Amygdala (tissue), 56 donors: ENCODE data around the gene PLEKHM2.
A peak's percentile ranks its signal among the peaks of the same experiment; 100 is the strongest.

Experiments
- DNase-seq, 56 donors: peaks; one replicate each; lab custom pipeline; 2025; lab: John Stamatoyannopoulos, UW

The PLEKHM2 gene

DNA sequence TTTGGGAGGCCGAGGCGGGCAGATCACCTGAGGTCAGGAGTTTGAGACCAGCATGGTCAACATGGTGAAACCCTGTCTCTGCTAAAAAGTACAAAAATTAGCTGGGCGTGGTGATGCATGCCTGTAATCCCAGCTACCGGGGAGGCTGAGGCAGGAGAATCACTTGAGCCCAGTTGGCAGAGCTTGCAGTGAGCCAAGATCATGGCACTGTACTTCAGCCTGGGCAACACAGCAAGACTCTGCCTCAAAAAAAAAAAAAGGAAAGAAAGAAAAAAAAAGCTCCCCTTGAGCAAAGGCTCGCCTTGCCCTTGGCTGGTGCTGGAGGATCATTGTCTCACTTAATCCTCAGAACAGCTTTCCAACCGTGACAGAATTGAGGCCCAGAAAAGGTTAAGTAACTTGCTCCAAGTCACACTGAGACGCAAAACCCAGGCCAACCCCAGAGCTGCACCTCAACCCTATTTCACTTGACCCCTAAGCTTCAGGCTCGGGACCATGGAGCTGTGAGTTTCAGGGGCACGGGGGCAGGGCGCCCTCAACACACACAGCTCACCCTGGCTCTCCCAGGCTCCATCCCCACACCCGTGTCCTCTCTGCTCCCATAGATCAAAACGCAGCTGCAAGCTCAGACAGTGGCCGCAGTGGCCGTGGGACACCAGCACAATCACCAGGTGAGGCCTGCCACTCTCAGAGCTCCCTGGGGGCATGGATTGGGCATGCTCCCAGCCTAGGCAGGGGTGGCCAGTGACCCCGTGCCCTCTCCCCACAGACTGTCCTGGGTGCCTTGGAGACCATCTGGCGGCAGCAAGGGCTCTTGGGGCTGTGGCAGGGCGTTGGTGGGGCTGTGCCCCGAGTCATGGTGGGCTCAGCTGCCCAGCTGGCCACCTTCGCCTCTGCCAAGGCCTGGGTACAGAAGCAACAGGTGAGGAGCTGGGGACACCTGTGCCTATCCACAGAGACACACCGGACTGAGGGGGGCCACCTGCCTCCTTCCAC is 53.5 kb downstream of the PLEKHM2 start:
- DNase-seq = no peak

DNA sequence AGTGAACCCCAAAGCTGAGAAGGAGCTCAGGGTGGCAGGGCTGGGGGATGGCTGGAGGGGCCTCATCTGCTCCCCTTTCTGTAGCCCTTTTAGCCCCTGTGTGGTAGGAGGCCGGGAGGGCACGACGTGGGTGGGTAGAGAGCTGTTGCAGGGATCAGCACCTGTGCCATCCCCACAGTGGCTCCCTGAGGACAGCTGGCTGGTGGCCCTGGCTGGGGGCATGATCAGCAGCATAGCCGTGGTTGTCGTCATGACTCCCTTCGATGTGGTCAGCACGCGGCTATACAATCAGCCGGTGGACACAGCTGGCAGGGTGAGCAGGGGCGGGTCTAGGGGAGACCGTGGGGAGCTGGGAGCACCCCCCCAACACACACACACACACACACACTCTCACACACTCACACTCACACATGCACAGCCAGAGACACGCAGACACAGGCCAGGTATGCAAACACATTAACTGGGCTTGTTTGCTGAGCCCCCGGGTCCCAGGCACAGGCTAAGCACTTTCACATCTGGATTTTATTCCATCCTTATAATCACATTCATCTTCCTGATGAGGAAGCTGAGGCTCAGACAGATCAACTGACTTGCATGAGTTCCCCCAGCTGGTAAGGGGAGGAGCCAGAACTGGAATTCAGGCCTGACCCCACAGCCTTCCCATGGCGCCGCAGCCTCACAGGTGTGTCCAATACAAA is 54.4 kb downstream of the PLEKHM2 start:
- DNase-seq = no peak

DNA sequence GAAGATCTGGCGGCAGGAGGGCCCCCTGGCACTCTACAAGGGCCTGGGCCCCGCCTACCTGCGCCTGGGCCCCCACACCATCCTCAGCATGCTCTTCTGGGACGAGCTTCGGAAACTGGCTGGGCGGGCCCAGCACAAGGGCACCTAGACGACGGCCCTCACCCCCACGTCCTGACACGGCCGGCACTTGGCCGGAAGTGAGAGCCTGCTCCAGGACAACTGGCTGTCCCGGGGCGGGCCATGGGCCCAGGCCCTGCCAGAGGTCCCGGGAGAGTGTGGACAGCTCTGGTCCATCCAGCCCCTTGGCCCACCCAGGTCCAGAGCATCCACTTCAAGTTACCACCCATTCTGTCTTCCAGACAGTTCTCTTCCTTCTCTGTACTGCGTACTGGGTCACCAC is 55.1 kb downstream of the PLEKHM2 start:
- DNase-seq = no peak

- no peak for DNase-seq
Measured at GRCh38 chr1:15739745-15740144, 55.6 kb downstream of the PLEKHM2 start.

DNA sequence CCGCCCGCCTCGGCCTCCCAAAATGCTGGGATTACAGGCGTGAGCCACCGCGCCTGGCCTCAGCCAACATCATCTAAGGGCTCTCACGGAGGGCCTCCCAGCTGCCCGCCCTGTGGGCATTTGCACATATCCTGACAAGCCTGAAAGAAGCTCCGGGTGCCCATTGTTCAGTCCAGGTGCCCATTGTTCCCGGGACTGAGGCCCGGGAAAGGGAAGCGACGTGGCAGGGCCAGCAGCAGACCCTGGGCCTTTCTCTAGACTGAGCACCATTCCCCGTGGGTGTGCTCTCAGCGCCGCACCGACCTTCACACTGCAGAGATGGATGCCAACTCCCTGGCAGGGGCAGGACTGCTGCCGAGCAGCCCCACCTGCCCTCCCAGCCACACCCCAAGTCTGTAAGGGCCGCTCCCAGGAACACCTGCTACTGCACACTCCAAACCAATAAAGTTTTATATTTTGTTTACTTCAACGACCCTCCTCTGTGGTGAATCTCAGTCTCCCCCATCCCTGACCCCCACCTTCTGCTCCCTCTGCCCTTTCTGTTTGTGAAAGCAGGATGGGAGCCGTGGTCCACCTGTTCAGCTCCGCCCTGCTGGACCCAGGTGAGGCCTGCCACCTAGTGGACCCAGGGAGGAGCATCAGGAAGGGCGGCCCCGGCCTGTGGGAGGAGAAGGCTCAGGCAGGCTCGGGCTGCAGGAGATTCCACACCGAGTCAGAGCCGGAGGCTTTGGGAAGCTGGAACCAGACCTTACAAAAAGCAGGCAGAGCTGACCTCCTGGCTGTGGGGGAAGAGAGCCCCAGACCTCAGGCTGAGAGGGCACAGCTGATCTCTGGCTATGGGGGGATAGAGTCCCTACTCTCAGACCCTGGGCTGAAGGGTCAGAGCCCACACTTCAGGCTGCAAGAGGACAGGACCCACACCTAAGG is 57.1 kb downstream of the PLEKHM2 start:
- DNase-seq = peak in 40 of 56 donors; percentile 2 to 65 (median 22)

GRCh38 chr1:15742339-15742801 is 58.2 kb downstream of the PLEKHM2 start, which contains the start of gene TMEM82:
Gene TMEM82, plus strand, starts transcription at chr1:15742499. Its CDS starts 61 bp downstream, at chr1:15742560.
- DNase-seq = no peak

DNA sequence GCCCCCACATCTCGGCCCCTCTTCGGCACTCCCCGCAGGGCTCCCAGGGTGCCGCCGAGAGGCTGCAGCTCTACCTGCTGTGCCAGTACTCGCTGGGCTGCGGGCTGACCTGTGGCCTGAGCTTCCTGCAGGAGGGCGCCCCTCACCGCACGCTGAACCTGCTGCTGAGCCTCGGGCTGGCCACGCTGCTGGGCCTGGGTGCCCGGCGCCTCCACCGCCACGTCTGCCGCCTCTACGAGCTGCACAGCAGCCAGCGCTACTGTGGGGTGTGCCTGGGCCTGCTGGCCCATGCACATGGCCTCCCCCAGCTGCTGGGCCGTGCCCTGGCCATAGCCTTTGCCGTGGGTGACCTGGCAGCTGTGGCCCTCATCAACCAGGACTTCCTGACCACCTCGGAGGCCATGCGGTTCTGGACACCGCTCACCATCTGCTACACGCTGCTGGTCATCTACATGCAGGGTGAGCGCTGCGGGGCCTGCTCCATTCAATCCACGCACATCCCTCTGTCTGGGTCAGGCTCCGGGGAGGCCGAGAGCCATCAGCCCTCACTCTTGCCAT is 60.1 kb downstream of the PLEKHM2 start:
- DNase-seq = no peak

GRCh38 chr1:15747378-15747777 is 63.3 kb downstream of the PLEKHM2 start:
- DNase-seq = no peak

DNA sequence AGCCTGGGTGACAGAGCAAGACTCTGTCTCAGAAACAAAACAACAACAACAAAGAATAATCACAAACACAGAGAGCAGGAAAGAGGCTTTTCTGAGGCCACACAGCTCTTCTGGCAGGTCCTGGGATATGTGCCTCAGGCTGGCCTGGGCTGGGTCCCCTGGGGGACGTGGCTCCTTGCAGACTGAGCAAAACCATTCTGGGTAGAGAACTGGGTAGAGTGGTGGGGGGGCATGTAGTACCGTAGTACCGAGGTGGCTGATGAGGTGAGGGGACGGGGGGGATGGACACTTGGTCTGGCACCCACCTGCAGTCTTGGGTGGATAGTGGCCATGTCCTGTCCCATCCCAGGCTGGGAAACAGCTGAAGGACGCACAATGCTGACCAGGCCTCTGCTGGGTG is 64.1 kb downstream of the PLEKHM2 start:
- DNase-seq = no peak

DNA sequence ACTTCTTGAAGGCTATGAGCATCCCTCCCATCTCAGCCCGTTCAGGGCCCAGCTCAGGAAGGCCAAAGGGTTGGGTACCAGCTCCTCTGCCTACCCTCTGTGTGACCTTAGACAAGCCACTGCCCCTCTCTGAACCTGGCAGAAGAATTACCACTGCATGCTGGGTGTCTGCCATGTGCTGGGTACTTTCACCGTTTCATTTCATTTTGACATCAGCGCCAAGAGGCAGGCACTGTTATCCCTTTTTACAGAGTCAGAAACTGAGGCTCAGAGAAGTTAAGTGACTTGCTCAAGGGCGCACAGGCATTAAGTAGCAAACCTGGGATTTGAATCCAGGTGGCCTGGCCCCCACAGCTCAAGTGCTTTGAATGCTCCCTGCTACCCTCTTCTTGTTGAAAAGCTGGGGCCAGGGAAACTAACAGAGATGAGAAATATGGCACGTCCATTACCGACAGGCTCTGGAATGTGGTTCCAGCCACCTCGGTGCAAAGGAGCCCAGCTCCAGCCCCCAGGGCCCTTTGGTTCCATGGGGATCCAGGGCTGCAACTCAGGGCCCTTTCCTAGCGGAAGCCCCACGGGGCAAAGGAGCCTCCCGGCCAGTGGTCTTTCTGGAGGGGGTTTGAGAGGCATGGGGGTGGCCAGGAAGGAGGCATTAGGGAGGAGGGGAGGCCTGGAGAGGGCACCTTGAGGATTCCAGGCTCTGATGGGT is 64.7 kb downstream of the PLEKHM2 start:
- DNase-seq = no peak

DNA sequence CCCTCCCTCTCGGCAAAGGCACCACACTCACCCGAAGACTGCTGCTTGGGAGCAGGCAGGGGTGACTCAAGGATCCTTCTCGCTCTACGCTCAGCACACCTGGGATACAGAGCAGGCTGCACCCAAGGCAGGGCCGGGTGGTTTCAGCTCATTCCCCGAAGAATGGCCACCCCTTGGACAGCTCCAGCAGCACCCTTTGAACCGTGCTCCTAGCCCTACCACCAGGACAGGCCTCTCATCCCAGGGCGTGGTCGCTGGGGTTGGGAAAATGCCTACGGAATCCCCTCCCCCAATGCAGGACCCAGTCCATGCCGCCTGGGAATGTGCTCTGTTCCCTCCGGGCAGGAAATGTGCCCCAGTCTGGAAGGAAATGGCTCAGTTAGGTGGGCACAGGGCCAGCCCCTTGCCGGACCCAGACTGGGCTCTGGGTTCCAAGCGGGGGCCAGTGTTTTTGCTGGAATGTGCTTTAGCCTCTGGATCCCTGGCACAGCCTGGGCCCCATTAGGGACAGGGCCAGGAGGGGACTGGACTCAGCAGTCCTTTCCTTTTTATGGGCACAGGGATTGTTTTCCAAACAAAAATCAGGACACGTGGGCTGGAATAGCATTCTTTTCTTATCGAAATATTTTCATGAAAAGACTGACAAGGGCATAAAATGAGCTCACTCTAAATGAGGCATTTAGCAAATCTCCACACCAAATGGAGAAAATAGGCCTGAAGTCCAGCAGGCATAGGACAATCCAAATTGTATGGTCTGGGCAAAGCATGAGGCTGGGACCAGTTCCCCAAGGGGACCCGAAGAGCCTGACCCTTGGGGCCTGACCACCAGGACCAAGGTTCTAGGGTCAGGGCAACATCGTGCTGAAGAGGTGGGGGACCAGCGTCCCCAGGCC is 65.5 kb downstream of the PLEKHM2 start:
- no peak for DNase-seq

- DNase-seq = no peak
Measured at GRCh38 chr1:15750924-15751323, 66.8 kb downstream of the PLEKHM2 start.

DNA sequence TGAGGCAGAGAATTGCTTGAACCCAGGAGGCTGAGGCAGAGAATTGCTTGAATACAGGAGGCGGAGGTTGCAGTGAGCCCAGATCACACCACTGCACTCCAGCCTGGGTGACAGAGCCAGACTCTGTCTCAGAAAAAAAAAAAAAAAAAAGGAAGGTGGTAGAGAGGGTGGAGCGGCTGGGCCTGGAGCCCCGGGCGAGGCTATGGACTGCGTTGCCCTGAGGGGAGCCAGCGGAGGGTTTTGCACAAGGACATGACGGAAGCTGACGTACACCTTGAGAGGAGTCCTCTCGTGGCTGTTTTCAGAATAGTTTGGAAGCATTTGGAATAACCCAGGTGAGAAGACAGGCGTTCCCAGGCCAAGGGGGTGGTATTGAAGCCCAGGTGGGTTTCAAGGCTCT is 67.6 kb downstream of the PLEKHM2 start:
- DNase-seq = no peak

GRCh38 chr1:15753776-15754175 is 69.7 kb downstream of the PLEKHM2 start:
- DNase-seq = no peak

DNA sequence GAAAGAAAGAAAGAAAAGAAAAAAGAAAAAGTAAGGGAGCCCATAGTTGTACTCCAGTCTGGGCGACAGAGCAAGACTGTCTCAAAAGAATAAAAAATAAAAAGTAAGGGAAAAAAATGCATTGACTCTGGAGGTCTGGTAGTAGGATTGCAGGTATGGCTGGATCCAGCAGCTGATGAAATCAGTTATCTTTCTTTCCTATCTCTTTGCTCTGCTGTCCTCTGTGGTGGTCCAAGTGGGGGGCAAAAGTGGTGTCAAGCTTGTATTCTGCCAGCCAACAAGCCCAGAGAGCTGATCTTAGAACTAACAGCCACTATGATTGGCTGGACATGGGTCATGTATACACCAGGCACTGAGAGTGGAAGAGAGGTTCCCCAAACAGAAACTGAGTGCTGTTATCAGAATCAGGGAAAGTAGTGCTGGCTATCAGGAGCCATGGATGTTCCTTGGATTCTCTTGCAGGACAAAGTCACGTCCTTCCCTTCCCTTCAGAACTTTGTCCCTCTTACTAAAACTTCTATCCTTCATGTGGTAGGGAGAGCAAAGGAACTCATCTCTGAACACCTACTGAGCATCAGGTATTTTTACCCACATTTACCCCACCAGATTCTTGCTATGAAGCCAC is 71.0 kb downstream of the PLEKHM2 start:
- no peak for DNase-seq

GRCh38 chr1:15755646-15756040 is 71.5 kb downstream of the PLEKHM2 start:
- no peak for DNase-seq

DNA sequence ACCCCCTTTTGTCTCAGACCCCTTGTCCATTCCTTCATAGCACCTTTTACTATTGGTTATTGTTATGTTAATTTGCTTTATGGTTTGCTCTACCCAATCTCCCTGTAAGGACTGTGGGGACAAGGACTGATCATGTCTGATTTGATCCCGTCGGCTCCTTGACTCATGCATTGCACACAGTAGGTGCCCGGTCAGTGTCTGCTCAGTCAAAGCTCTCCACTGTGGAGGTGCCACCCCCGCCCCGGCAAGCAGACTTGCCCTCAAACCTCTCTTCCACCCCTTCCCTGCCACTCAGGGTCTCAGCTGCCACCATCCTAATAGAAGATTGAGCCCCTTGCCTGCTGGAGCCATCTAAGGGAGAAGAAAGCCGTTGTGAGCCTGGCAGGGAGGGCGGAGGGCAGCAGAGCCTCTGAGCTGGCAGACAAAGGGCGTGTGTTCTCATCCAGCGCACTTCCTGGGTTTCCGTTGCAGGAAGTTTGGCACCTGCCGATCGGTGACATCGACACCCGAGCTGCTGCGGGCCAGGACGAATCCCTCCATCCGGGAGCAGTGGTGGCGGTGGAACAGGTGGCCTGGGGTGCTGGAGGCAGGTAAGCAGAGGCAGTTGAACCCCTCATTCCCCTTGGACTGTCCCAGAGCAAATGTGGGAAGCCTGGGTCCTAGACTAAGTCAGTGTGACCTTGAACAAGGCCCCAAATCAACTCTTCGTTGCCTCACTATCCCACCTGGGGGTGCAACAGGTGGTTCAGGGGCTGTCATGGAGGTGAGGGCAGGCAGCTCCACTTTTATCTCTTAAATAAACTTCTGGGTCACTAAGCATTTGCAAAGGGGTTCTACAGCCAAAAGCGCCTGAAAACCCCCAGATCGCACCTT is 72.3 kb downstream of the PLEKHM2 start:
- peak in 5 of 56 donors; percentile 4 to 27 (median 16) for DNase-seq
